Effector memory CD4-positive, alpha-beta T cell (primary cell): ENCODE data around the gene SCGN.

Experiments
- DNase-seq, 3 donors: peaks; one replicate each; pipeline ENCODE4 v3.0.0-alpha.2; 2020
- H3K27ac ChIP-seq: 2 replicates; pipeline ENCODE4 v1.7.0; 2013; ENCODE audit warnings: mild to moderate bottlenecking, low read length, moderate library complexity; ENCODE audit not compliant: insufficient read depth, poor library complexity, severe bottlenecking
- H3K27me3 ChIP-seq: replicated peaks from 2 replicates; pipeline ENCODE4 v1.7.0; 2013; ENCODE audit warnings: mild to moderate bottlenecking, low read length; ENCODE audit not compliant: insufficient read depth, control insufficient read depth, poor library complexity, severe bottlenecking
- H3K36me3 ChIP-seq: 2 replicates; pipeline ENCODE4 v1.7.0; 2013; ENCODE audit warnings: mild to moderate bottlenecking, low read length, moderate library complexity; ENCODE audit not compliant: control insufficient read depth, insufficient read depth
- H3K4me1 ChIP-seq: 2 replicates; pipeline ENCODE4 v1.7.0; 2013; ENCODE audit warnings: low read length, mild to moderate bottlenecking; ENCODE audit not compliant: control insufficient read depth, insufficient read depth, poor library complexity, severe bottlenecking
- H3K4me3 ChIP-seq: 2 replicates; pipeline ENCODE4 v1.7.0; 2013; ENCODE audit warnings: low read length, low read depth, mild to moderate bottlenecking; ENCODE audit not compliant: insufficient read depth, poor library complexity, severe bottlenecking
- H3K9me3 ChIP-seq: 2 replicates; pipeline ENCODE4 v1.7.0; 2013; ENCODE audit warnings: mild to moderate bottlenecking, low read length, moderate library complexity; ENCODE audit not compliant: control insufficient read depth
- total RNA-seq, 3 donors: gene quantifications; one replicate each; lab custom pipeline; 2026; lab: John Stamatoyannopoulos, UW

SCGN gene, protein sequence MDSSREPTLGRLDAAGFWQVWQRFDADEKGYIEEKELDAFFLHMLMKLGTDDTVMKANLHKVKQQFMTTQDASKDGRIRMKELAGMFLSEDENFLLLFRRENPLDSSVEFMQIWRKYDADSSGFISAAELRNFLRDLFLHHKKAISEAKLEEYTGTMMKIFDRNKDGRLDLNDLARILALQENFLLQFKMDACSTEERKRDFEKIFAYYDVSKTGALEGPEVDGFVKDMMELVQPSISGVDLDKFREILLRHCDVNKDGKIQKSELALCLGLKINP
- 0 reads per million in 3 donors for total RNA-seq

DNA sequence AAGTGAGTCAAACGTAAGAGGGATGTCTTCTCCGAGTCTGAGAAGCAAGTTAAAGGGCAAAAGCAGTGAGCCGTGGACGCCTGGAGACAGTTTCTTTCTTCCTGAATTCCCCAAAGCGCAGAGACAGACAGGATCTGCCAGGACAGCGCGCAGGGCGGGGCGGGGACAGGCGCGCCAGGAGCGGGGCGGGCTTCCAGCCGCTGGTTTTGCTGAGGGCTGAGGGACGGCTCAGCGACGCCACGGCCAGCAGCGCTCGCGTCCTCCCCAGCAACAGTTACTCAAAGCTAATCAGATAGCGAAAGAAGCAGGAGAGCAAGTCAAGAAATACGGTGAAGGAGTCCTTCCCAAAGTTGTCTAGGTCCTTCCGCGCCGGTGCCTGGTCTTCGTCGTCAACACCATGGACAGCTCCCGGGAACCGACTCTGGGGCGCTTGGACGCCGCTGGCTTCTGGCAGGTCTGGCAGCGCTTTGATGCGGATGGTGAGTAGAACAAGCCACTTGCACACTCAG is at the start of gene SCGN:
Gene SCGN (plus strand): TSS at position 209 of the 509 bp plus-strand sequence. CDS start 189 bp downstream, at position 398.
- Histone ChIP-seq H3K27me3 (peaks cover 5% of the 10 kb centered on the region), H3K36me3 (no peaks in the 10 kb centered on the region)

DNA sequence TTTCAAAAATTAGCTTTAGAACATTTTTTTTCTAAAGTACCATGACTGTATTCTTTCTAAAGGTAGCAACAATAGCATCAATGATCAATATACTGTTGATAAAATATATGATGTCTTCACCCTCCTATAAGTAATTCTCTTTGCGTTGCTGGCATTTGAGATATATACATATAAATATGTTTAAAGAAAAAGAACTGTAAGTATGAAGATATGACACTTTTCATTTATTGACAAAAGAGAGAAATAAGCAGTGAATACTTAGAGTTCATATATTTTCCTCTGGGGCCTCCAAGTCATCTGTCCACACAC is 49.4 kb upstream of the SCGN start:
- Histone ChIP-seq H3K27me3 (no peaks in the 10 kb centered on the region), H3K4me3 (no peak overlapping the region), H3K27ac (no peak overlapping the region), H3K9me3 (no peaks in the 10 kb centered on the region), H3K4me1 (no peaks in the 10 kb centered on the region), H3K36me3 (no peaks in the 10 kb centered on the region)
- no peak for DNase-seq

More for the DNA sequence above, at the start of gene SCGN:
- DNase-seq: no peak
- Histone ChIP-seq H3K9me3 (no peaks in the 10 kb centered on the region), H3K27ac (no peak within 1 kb of the TSS), H3K4me1 (no peaks in the 10 kb centered on the region), H3K4me3 (no peak within 1 kb of the TSS)

GRCh38 chr6:25603251-25603650 is 48.8 kb upstream of the SCGN start:
- Histone ChIP-seq H3K4me3 (no peak overlapping the region), H3K4me1 (no peaks in the 10 kb centered on the region), H3K27me3 (no peaks in the 10 kb centered on the region), H3K27ac (no peak overlapping the region), H3K9me3 (no peaks in the 10 kb centered on the region), H3K36me3 (no peaks in the 10 kb centered on the region)
- no peak for DNase-seq

GRCh38 chr6:25606151-25606550 is 45.9 kb upstream of the SCGN start:
- Histone ChIP-seq H3K36me3 (no peaks in the 10 kb centered on the region), H3K4me1 (no peaks in the 10 kb centered on the region), H3K27me3 (no peaks in the 10 kb centered on the region), H3K4me3 (no peak overlapping the region), H3K27ac (no peak overlapping the region), H3K9me3 (no peaks in the 10 kb centered on the region)
- DNase-seq: no peak

GRCh38 chr6:25608558-25609174 is 43.3 kb upstream of the SCGN start:
- Histone ChIP-seq H3K36me3 (no peaks in the 10 kb centered on the region), H3K9me3 (no peaks in the 10 kb centered on the region), H3K27ac (no peak overlapping the region), H3K4me1 (no peaks in the 10 kb centered on the region), H3K27me3 (no peaks in the 10 kb centered on the region), H3K4me3 (no peak overlapping the region)
- DNase-seq: no peak

DNA sequence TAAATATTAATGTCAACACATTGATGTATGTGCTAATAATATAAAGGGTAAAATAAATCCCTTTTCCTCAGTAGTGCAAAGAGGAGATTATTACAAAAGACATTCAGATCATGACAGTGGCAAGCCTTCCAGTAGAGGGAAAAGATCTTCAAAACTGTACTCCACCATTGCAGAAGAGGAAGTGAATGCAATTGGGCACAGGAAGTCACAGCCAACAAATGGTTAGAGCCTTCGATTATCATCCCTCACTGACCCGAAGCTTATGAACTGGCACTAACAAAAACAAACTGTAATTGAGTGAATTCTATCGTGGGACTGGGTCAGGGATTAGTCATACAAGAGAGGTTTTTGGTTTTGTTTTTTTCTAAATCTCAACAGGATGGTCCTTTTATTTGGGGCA is 39.3 kb upstream of the SCGN start:
- H3K36me3 ChIP-seq: no peaks in the 10 kb centered on the region
- H3K4me1 ChIP-seq: no peaks in the 10 kb centered on the region
- H3K27me3 ChIP-seq: no peaks in the 10 kb centered on the region
- H3K4me3 ChIP-seq: no peak overlapping the region
- no peaks in the 10 kb centered on the region for H3K9me3 ChIP-seq
- no peak for DNase-seq
- no peak overlapping the region for H3K27ac ChIP-seq

DNA sequence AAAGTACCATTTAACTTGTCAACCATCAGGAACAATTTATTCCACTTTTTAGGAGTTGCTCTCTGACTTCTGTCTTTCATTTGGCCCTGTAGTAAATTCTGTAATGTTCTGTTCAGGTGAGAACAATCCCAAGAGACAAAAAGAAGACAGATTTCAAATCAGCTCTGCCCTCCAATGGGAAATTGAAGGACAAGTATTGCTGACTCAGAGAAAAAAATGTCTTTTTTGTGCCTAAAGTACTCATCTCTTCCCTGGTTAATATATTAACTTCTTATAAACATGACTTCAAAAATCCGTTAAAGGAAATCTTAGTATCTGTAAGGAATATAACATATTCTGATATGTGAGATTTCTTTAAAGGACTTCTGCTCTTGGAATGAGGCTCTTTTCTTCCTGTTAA is 38.6 kb upstream of the SCGN start:
- H3K4me3 ChIP-seq: no peak overlapping the region
- H3K4me1 ChIP-seq: no peaks in the 10 kb centered on the region
- H3K27ac ChIP-seq: no peak overlapping the region
- H3K9me3 ChIP-seq: no peaks in the 10 kb centered on the region
- no peaks in the 10 kb centered on the region for H3K36me3 ChIP-seq
- H3K27me3 ChIP-seq: no peaks in the 10 kb centered on the region
- DNase-seq: no peak

GRCh38 chr6:25614052-25614451 is 38.0 kb upstream of the SCGN start:
- Histone ChIP-seq H3K9me3 (no peaks in the 10 kb centered on the region), H3K27me3 (no peaks in the 10 kb centered on the region), H3K27ac (no peak overlapping the region), H3K36me3 (no peaks in the 10 kb centered on the region), H3K4me3 (no peak overlapping the region), H3K4me1 (no peaks in the 10 kb centered on the region)
- DNase-seq: no peak

DNA sequence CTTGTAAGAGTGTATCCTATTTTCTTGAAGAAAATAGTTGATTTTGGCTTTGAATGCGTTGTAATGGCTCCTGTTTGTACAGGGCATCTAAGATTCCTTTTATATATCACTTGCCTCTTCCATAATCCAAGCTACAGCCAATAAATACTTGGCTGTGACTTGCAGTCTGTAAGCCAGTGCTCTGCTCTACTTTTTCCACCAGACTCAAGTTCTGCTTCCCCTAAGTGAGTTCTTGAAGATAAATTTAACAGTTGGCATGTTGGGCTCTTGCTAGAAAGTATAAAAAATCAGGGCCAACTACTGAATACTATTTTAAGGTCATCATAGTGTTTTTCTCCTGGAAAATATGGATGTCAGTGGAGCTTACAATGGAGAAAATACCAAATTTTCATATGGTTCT is 36.5 kb upstream of the SCGN start:
- H3K27me3 ChIP-seq: no peaks in the 10 kb centered on the region
- H3K9me3 ChIP-seq: no peaks in the 10 kb centered on the region
- no peak for DNase-seq
- H3K27ac ChIP-seq: no peak overlapping the region
- no peaks in the 10 kb centered on the region for H3K36me3 ChIP-seq
- no peak overlapping the region for H3K4me3 ChIP-seq
- H3K4me1 ChIP-seq: no peaks in the 10 kb centered on the region

GRCh38 chr6:25617997-25618396 is 34.0 kb upstream of the SCGN start:
- Histone ChIP-seq H3K36me3 (no peaks in the 10 kb centered on the region), H3K27me3 (no peaks in the 10 kb centered on the region), H3K4me1 (no peaks in the 10 kb centered on the region), H3K9me3 (no peaks in the 10 kb centered on the region), H3K4me3 (no peak overlapping the region), H3K27ac (no peak overlapping the region)
- no peak for DNase-seq
